ENCODE results near the gene CPNE7.

- TF ChIP-seq FOXP2 (optimal IDR thresholded peaks at IDR 0.05; ENCODE audit: control extremely low read depth, extremely low read length, insufficient read depth) (no peak), POLR2AphosphoS5 (IDR thresholded peaks at IDR 0.05; ENCODE audit: borderline replicate concordance, low read depth, low read length) (no peak), EZH2 (IDR thresholded peaks at IDR 0.05) (no peak)
Measured at GRCh38 chr16:89596061-89596689, 20.6 kb downstream of the CPNE7 start.
